CD4-positive, alpha-beta T cell treated with Interleukin-1 beta for 1 hour (primary cell): Measurements from ENCODE around the gene CSMD2.

Experiments used
- DNase-seq, 2 donors: peaks; one replicate each; pipeline ENCODE4 v3.0.0-alpha.2; 2020 to 2022

The CSMD2 gene

GRCh38 chr1:33624261-33624990 is 540.6 kb downstream of the CSMD2 start:
- DNase-seq: no peak

GRCh38 chr1:33623811-33624210 is 541.2 kb downstream of the CSMD2 start:
- no peak for DNase-seq

- DNase-seq: no peak
These were observed 542.3 kb downstream of the CSMD2 start for GRCh38 chr1:33622757-33623156.

GRCh38 chr1:33618636-33619035 is 546.4 kb downstream of the CSMD2 start:
- no peak for DNase-seq

- no peak for DNase-seq
These were observed 547.6 kb downstream of the CSMD2 start for GRCh38 chr1:33617451-33617850.

GRCh38 chr1:33616780-33617179 is 548.2 kb downstream of the CSMD2 start:
- DNase-seq: no peak

- DNase-seq: no peak
These were observed 549.5 kb downstream of the CSMD2 start for GRCh38 chr1:33615546-33615945.

- DNase-seq: no peak
These were observed 554.1 kb downstream of the CSMD2 start for GRCh38 chr1:33610864-33611455.

GRCh38 chr1:33610391-33610790 is 554.6 kb downstream of the CSMD2 start:
- DNase-seq: no peak

GRCh38 chr1:33609739-33610138 is 555.3 kb downstream of the CSMD2 start:
- DNase-seq: no peak

- DNase-seq: no peak
These were observed 556.1 kb downstream of the CSMD2 start for GRCh38 chr1:33608825-33609400.

GRCh38 chr1:33607444-33608005 is 557.5 kb downstream of the CSMD2 start:
- no peak for DNase-seq

GRCh38 chr1:33606272-33606671 is 558.8 kb downstream of the CSMD2 start:
- DNase-seq: no peak

- DNase-seq: no peak
These were observed 562.8 kb downstream of the CSMD2 start for GRCh38 chr1:33602271-33602670.

GRCh38 chr1:33601751-33602150 is 563.3 kb downstream of the CSMD2 start:
- no peak for DNase-seq

GRCh38 chr1:33599516-33600115 is 565.4 kb downstream of the CSMD2 start:
- DNase-seq: no peak

GRCh38 chr1:33588726-33589125 is 576.3 kb downstream of the CSMD2 start:
- DNase-seq: no peak

GRCh38 chr1:33586795-33587194 is 578.2 kb downstream of the CSMD2 start:
- DNase-seq: no peak

GRCh38 chr1:33586106-33586505 is 578.9 kb downstream of the CSMD2 start:
- no peak for DNase-seq

- no peak for DNase-seq
These were observed 581.5 kb downstream of the CSMD2 start for GRCh38 chr1:33583567-33583966.

GRCh38 chr1:33578557-33579448 is 586.2 kb downstream of the CSMD2 start:
- no peak for DNase-seq

- DNase-seq: no peak
These were observed 587.4 kb downstream of the CSMD2 start for GRCh38 chr1:33577663-33578062.
